Vagina (tissue), 2 donors: Measurements from ENCODE around the gene AKAP13.

Source experiments
- POLR2A ChIP-seq, 2 donors: fragments of 450-650 bp; IDR thresholded peaks; one replicate each; pipeline ENCODE4 v1.6.1; 2017; ENCODE audit warnings: antibody characterized with exemption in 2 of 2, mild to moderate bottlenecking in 2 of 2, moderate library complexity in 2 of 2
- POLR2AphosphoS5 ChIP-seq, 2 donors: sonication (generic); formaldehyde crosslinking; IDR thresholded peaks; one replicate each; pipeline ENCODE4 v1.9.0; 2017; ENCODE audit warnings: antibody characterized with exemption in 2 of 2, mild to moderate bottlenecking in 2 of 2, low read depth in 1 of 2; ENCODE audit not compliant: insufficient read depth in 1 of 2
- TF ChIP-seq, protein P1 (sequence below), 3 experiments: fragments of 450-650 bp in 2 of 3; fragments of 200-600 bp in 1 of 3; sonication (generic) in 1 of 3; IDR thresholded peaks; one replicate each; pipeline ENCODE4 v1.5.1; 2017 to 2019; ENCODE audit warnings: antibody characterized with exemption in 3 of 3, mild to moderate bottlenecking in 2 of 3, moderate library complexity in 2 of 3

DNA sequence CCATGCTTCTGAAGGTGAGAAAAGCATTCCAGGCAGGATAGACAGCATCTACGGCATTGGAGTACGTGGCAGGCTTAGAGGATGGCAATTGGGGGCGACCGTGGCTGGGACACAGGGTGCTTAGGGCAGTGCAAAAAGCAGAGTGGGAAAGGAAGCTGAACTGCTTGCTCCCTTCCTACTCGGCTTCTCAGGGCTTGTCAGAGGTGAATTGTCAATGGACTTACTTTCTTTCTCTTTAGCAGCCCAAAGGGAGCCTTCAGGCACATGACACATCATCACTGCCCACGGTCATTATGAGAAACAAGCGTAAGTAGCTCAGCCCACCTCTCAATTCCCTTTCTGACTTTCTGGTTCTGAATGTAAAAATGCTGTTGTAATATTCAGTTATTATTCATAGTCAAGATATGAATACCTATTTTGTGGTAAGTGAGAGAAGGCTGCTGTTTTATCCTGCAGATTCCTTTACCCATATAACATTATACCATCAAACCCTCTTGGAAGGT, 330.0 kb downstream of the AKAP13 start:
- TF ChIP-seq, protein P1, sequence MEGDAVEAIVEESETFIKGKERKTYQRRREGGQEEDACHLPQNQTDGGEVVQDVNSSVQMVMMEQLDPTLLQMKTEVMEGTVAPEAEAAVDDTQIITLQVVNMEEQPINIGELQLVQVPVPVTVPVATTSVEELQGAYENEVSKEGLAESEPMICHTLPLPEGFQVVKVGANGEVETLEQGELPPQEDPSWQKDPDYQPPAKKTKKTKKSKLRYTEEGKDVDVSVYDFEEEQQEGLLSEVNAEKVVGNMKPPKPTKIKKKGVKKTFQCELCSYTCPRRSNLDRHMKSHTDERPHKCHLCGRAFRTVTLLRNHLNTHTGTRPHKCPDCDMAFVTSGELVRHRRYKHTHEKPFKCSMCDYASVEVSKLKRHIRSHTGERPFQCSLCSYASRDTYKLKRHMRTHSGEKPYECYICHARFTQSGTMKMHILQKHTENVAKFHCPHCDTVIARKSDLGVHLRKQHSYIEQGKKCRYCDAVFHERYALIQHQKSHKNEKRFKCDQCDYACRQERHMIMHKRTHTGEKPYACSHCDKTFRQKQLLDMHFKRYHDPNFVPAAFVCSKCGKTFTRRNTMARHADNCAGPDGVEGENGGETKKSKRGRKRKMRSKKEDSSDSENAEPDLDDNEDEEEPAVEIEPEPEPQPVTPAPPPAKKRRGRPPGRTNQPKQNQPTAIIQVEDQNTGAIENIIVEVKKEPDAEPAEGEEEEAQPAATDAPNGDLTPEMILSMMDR (IDR thresholded peaks at IDR 0.05) = no peak
- TF ChIP-seq POLR2A (IDR thresholded peaks at IDR 0.05) = no peak
- no peak for TF ChIP-seq POLR2AphosphoS5 (IDR thresholded peaks at IDR 0.05; ENCODE audit: insufficient read depth in 1 of 2, low read depth in 1 of 2)
